GM20431 (cell line): Measurements from ENCODE around the gene DST.

Experiments
- in situ Hi-C: fragments of 300-500 bp; cut with MseI, MboI; formaldehyde crosslinking; loops from one replicate; pipeline ENCODE4 v1.15.0; 2020; ENCODE audit warnings: low sequenced_read_pairs; ENCODE audit not compliant: unreplicated experiment

The DST gene

GRCh38 chr6:56542364-56543331 lies 100.0 kb downstream of the DST start:
- in situ Hi-C loops = no loop called here

GRCh38 chr6:56541741-56542360 lies 100.8 kb downstream of the DST start:
- in situ Hi-C loops = no loop called here

GRCh38 chr6:56541030-56541600 lies 101.6 kb downstream of the DST start:
- in situ Hi-C loops = no loop called here

- in situ Hi-C loops = no loop called here
Observed at GRCh38 chr6:56540232-56541029, 102.3 kb downstream of the DST start.

GRCh38 chr6:56539527-56540105 lies 103.1 kb downstream of the DST start:
- in situ Hi-C loops = no loop called here

- in situ Hi-C loops = no loop called here
Observed at GRCh38 chr6:56538851-56539250, 103.8 kb downstream of the DST start.

- in situ Hi-C loops = no loop called here
Observed at GRCh38 chr6:56537223-56537770, 105.4 kb downstream of the DST start.

- in situ Hi-C loops = no loop called here
Observed at GRCh38 chr6:56536536-56536935, 106.2 kb downstream of the DST start.

GRCh38 chr6:56535626-56536025 lies 107.1 kb downstream of the DST start:
- in situ Hi-C loops = no loop called here

GRCh38 chr6:56534680-56535419 lies 107.8 kb downstream of the DST start:
- in situ Hi-C loops = no loop called here

GRCh38 chr6:56532766-56533551 lies 109.7 kb downstream of the DST start:
- in situ Hi-C loops = no loop called here

- in situ Hi-C loops = no loop called here
Observed at GRCh38 chr6:56531839-56532595, 110.7 kb downstream of the DST start.

GRCh38 chr6:56529594-56530191 lies 113.0 kb downstream of the DST start:
- in situ Hi-C loops = no loop called here

GRCh38 chr6:56528412-56528841 lies 114.3 kb downstream of the DST start:
- in situ Hi-C loops = no loop called here

- in situ Hi-C loops = no loop called here
Observed at GRCh38 chr6:56527934-56528333, 114.8 kb downstream of the DST start.

- in situ Hi-C loops = no loop called here
Observed at GRCh38 chr6:56526860-56527544, 115.7 kb downstream of the DST start.
